HEK293T (cell line): ENCODE measurements around the gene TMEM38A.

Source experiments
- BHLHE40 ChIP-seq: fragments of 450-650 bp; IDR thresholded peaks from 2 replicates; pipeline ENCODE4 v1.6.1; 2016; ENCODE audit warnings: mild to moderate bottlenecking, moderate library complexity, borderline replicate concordance
- SP1 ChIP-seq: fragments of 450-650 bp; IDR thresholded peaks from 2 replicates; pipeline ENCODE4 v1.6.1; 2017
- SUZ12 ChIP-seq: fragments of 450-650 bp; IDR thresholded peaks from 2 replicates; pipeline ENCODE4 v1.6.1; 2016; ENCODE audit warnings: mild to moderate bottlenecking
- TARDBP ChIP-seq: fragments of 450-650 bp; IDR thresholded peaks from 2 replicates; pipeline ENCODE4 v1.6.1; 2016

GRCh38 chr19:16670291-16670690 is 9.4 kb downstream of the TMEM38A start:
- no peak for TF ChIP-seq TARDBP
- no peak for TF ChIP-seq SP1
- TF ChIP-seq BHLHE40: no peak
- no peak for TF ChIP-seq SUZ12
